Mucosa of stomach (tissue), 1 donor: ENCODE data around the gene TTC8.

Experiments
- H3K27me3 ChIP-seq: one replicate; pipeline ENCODE4 v1.7.0; 2013; ENCODE audit warnings: mild to moderate bottlenecking, low read length; ENCODE audit not compliant: control insufficient read depth, insufficient read depth
- H3K36me3 ChIP-seq: one replicate; pipeline ENCODE4 v1.7.0; 2013; ENCODE audit warnings: low read length; ENCODE audit not compliant: control insufficient read depth, insufficient read depth
- H3K4me1 ChIP-seq: one replicate; pipeline ENCODE4 v1.7.0; 2013; ENCODE audit warnings: mild to moderate bottlenecking, low read length; ENCODE audit not compliant: control insufficient read depth, insufficient read depth
- H3K4me3 ChIP-seq: one replicate; pipeline ENCODE4 v1.7.0; 2013; ENCODE audit warnings: low read length
- H3K9ac ChIP-seq: one replicate; pipeline ENCODE4 v1.7.0; 2013; ENCODE audit warnings: mild to moderate bottlenecking, low read length, moderate library complexity
- H3K9me3 ChIP-seq: one replicate; pipeline ENCODE4 v1.7.0; 2013; ENCODE audit warnings: mild to moderate bottlenecking, low read length, moderate library complexity; ENCODE audit not compliant: control insufficient read depth
- donor health status: Pancreatic carcinoma.

Gene TTC8

GRCh38 chr14:88829188-88829587, 4.7 kb downstream of the TTC8 start:
- no peak overlapping the region for H3K4me3 ChIP-seq

GRCh38 chr14:88829685-88830302, 5.3 kb downstream of the TTC8 start:
- Histone ChIP-seq H3K27me3 (no peaks in the 10 kb centered on the region), H3K9ac (no peak overlapping the region), H3K36me3 (no peaks in the 10 kb centered on the region), H3K4me3 (no peak overlapping the region), H3K4me1 (peaks cover 13% of the 10 kb centered on the region), H3K9me3 (no peaks in the 10 kb centered on the region)

More at GRCh38 chr14:88829188-88829587, 4.7 kb downstream of the TTC8 start:
- no peaks in the 10 kb centered on the region for H3K36me3 ChIP-seq
- no peaks in the 10 kb centered on the region for H3K9me3 ChIP-seq
- peaks cover 11% of the 10 kb centered on the region for H3K4me1 ChIP-seq
- H3K9ac ChIP-seq: no peak overlapping the region
- no peaks in the 10 kb centered on the region for H3K27me3 ChIP-seq

- Histone ChIP-seq H3K9ac (no peak overlapping the region), H3K4me1 (peaks cover 13% of the 10 kb centered on the region), H3K27me3 (no peaks in the 10 kb centered on the region), H3K36me3 (no peaks in the 10 kb centered on the region), H3K4me3 (no peak overlapping the region), H3K9me3 (no peaks in the 10 kb centered on the region)
Measured at GRCh38 chr14:88831284-88831683, 6.8 kb downstream of the TTC8 start.

GRCh38 chr14:88834883-88835431, 10.5 kb downstream of the TTC8 start:
- Histone ChIP-seq H3K9ac (no peak overlapping the region), H3K4me3 (no peak overlapping the region), H3K4me1 (peaks cover 13% of the 10 kb centered on the region), H3K27me3 (no peaks in the 10 kb centered on the region), H3K9me3 (no peaks in the 10 kb centered on the region), H3K36me3 (no peaks in the 10 kb centered on the region)

- no peak overlapping the region for H3K4me3 ChIP-seq
- H3K9me3 ChIP-seq: no peaks in the 10 kb centered on the region
- no peaks in the 10 kb centered on the region for H3K27me3 ChIP-seq
- H3K9ac ChIP-seq: no peak overlapping the region
- peaks cover 13% of the 10 kb centered on the region for H3K4me1 ChIP-seq
- no peaks in the 10 kb centered on the region for H3K36me3 ChIP-seq
Measured at GRCh38 chr14:88835661-88836060, 11.2 kb downstream of the TTC8 start.

- H3K36me3 ChIP-seq: no peaks in the 10 kb centered on the region
- no peak overlapping the region for H3K9ac ChIP-seq
- peaks cover 13% of the 10 kb centered on the region for H3K4me1 ChIP-seq
- H3K4me3 ChIP-seq: no peak overlapping the region
- H3K27me3 ChIP-seq: no peaks in the 10 kb centered on the region
- H3K9me3 ChIP-seq: no peaks in the 10 kb centered on the region
Measured at GRCh38 chr14:88837495-88837894, 13.0 kb downstream of the TTC8 start.

GRCh38 chr14:88838015-88838414, 13.6 kb downstream of the TTC8 start:
- H3K9me3 ChIP-seq: no peaks in the 10 kb centered on the region
- no peak overlapping the region for H3K9ac ChIP-seq
- H3K4me1 ChIP-seq: peaks cover 13% of the 10 kb centered on the region
- no peaks in the 10 kb centered on the region for H3K27me3 ChIP-seq
- H3K4me3 ChIP-seq: no peak overlapping the region
- H3K36me3 ChIP-seq: no peaks in the 10 kb centered on the region

- Histone ChIP-seq H3K36me3 (no peaks in the 10 kb centered on the region), H3K4me1 (no peaks in the 10 kb centered on the region), H3K9ac (no peak overlapping the region), H3K4me3 (no peak overlapping the region), H3K9me3 (no peaks in the 10 kb centered on the region), H3K27me3 (no peaks in the 10 kb centered on the region)
Measured at GRCh38 chr14:88840926-88841325, 16.5 kb downstream of the TTC8 start.

- H3K36me3 ChIP-seq: no peaks in the 10 kb centered on the region
- H3K9me3 ChIP-seq: no peaks in the 10 kb centered on the region
- H3K27me3 ChIP-seq: no peaks in the 10 kb centered on the region
- no peak overlapping the region for H3K9ac ChIP-seq
- H3K4me1 ChIP-seq: no peaks in the 10 kb centered on the region
- H3K4me3 ChIP-seq: no peak overlapping the region
Measured at GRCh38 chr14:88841741-88842140, 17.3 kb downstream of the TTC8 start.

GRCh38 chr14:88842414-88842813, 18.0 kb downstream of the TTC8 start:
- H3K9ac ChIP-seq: no peak overlapping the region
- no peak overlapping the region for H3K4me3 ChIP-seq
- no peaks in the 10 kb centered on the region for H3K9me3 ChIP-seq

GRCh38 chr14:88844980-88845491, 20.6 kb downstream of the TTC8 start:
- no peaks in the 10 kb centered on the region for H3K9me3 ChIP-seq
- H3K9ac ChIP-seq: no peak overlapping the region
- H3K27me3 ChIP-seq: no peaks in the 10 kb centered on the region
- H3K4me3 ChIP-seq: no peak overlapping the region
- no peaks in the 10 kb centered on the region for H3K4me1 ChIP-seq
- H3K36me3 ChIP-seq: no peaks in the 10 kb centered on the region

More at GRCh38 chr14:88842414-88842813, 18.0 kb downstream of the TTC8 start:
- Histone ChIP-seq H3K27me3 (no peaks in the 10 kb centered on the region), H3K4me1 (no peaks in the 10 kb centered on the region), H3K36me3 (no peaks in the 10 kb centered on the region)

GRCh38 chr14:88848571-88848970, 24.1 kb downstream of the TTC8 start:
- Histone ChIP-seq H3K9me3 (no peaks in the 10 kb centered on the region), H3K4me1 (no peaks in the 10 kb centered on the region), H3K9ac (no peak overlapping the region), H3K4me3 (no peak overlapping the region), H3K27me3 (no peaks in the 10 kb centered on the region), H3K36me3 (no peaks in the 10 kb centered on the region)
